Stimulated activated CD4-positive, alpha-beta T cell treated with anti-CD3 and anti-CD28 coated beads, Interleukin-4, amount 100 ng/mL, for 48 hours (primary cell): ENCODE measurements around the gene MSI2.
"Not testable (repeated sequence)": the region's sequence is repeated elsewhere in the genome, so short reads cannot be mapped to it uniquely, and the experiment has no call there.

Experiments used
- DNase-seq, 2 donors: peaks; one replicate each; pipeline ENCODE4 v3.0.0-alpha.2; 2020; ENCODE audit warnings: low read depth in 2 of 2

MSI2 gene

DNA sequence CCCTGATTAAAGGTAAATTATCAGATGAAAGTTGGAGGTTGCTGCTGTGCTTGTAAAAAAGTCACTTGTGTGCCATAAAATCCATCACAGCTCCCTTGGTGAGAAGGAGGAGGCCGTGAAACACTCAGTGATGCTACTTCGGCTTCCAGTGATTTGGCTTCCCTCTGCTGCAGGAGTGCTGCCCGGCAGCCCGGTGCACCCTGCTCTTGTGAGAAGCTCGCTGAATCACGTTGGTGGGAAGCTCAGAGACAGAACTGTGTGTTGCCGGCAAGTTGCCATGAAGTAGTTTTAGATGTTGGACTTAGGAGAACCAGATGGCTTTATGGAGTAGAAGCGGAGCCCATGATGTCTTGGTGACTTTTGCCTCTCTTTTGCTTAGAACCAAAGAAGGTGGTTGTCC is 33.3 kb downstream of the MSI2 start:
- no peak for DNase-seq

DNA sequence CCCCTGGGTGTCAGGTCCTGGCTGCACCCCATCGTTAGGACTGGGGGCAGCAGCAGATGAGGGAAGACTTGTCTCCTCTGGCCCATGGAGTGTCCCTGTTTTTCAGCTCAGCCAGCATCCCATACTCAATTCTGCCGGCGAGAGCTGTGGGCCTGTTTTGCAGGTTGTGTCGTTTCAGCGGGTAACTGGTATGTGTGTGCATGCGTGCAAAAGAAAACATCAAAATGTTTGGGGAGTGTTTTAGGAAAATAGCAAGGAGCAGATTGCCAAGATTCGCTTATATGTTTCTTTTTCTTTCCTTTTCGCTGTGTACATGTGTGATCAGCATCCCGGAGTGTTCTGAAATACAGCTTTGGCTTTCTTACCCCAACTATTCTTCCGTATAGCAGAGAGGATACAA is 34.7 kb downstream of the MSI2 start:
- no peak for DNase-seq

GRCh38 chr17:57292091-57292490 is 35.8 kb downstream of the MSI2 start:
- DNase-seq: no peak

GRCh38 chr17:57293077-57293476 is 36.8 kb downstream of the MSI2 start:
- DNase-seq: no peak

GRCh38 chr17:57294101-57294500 is 37.8 kb downstream of the MSI2 start:
- DNase-seq: no peak

GRCh38 chr17:57294629-57295501 is 38.5 kb downstream of the MSI2 start:
- DNase-seq: no peak

- DNase-seq: no peak
Measured at GRCh38 chr17:57295526-57296023, 39.3 kb downstream of the MSI2 start.

DNA sequence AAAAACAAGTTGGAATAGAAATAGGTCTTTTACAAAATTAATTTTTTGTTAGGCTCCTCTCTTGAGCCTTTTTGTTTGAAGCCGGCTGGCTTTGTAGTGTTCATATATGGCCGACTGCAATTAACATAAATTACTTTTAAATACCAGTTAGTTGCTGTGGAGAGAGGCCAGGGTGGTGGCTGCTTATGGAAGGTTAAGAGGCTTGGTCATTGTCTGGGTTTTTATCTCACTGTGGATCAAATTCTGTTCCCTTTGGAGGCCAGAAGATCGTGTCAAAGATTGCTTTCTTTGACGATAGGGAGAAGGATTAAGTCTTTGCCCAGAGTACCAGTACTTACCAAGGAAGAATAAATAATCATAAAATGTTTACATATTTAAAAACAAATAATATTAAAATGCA is 39.9 kb downstream of the MSI2 start:
- DNase-seq: no peak

DNA sequence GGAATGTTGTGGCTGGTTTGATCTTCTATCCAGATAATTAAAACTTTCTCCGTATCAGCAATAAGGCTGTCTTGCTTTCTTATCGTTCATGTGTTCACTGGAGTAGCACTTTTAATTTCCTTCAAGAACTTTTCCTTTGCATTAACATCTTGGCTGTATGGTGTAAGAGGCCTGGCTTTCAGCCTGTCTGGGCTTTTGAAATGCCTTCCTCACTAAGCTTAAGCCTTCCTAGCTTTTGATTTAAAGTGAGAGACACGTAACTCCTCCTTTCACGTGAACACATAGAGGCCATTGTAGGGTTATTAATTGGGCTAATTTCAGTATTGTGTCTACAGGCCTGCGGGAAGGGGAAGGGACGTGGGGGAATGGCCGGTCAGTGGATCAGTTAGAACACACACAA is 42.9 kb downstream of the MSI2 start:
- no peak for DNase-seq

DNA sequence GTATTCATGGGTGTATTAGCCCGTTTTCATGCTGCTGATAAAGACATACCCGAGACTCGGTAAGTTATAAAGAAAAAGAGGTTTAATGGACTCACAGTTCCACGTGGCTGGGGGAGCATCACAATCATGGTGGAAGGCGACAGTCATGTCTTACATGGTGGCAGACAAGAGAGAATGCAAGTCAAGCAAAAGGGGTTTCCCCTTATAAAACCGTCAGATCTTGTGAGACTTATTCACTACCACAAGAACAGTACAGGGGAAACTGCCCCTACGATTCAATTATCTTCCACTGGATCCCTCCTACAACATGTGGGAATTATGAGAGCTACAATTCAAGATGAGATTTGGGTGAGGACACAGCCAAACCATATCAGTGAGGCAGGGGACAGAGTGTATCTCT is 44.3 kb downstream of the MSI2 start:
- DNase-seq: not testable (repeated sequence)

- DNase-seq: no peak
Measured at GRCh38 chr17:57302690-57303465, 46.6 kb downstream of the MSI2 start.

GRCh38 chr17:57305144-57305728 is 48.9 kb downstream of the MSI2 start:
- no peak for DNase-seq

DNA sequence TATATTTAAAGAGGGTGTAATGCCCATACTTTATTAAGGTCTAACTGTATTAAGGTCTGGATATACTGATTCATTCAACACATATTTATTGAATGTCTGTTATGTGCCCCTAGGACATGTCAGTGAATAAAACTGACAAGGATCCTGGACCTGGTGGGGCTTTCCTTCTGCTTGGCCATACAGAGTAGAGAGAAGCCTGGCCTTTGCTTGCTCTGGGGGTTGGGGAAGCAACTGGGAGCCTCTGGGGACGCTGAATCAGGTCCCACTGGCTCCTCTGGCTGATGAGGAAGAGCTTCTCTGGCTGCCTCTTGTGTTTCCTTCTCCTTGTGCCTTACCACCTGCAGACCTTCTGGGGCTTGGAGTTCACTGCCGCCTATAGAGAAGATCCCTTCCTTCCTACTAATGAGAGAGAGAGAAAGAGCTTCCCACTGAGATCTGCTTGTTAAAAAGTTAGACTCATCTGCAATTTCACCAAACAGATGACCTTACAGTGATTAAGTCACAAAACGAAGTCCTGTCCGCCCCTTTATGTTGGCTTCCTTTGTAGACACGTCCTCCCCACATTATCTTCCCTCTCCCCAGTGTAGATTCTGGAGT is 49.7 kb downstream of the MSI2 start:
- DNase-seq: no peak

- DNase-seq: no peak
Measured at GRCh38 chr17:57308543-57309186, 52.3 kb downstream of the MSI2 start.

- DNase-seq: no peak
Measured at GRCh38 chr17:57309479-57309878, 53.2 kb downstream of the MSI2 start.

GRCh38 chr17:57311281-57312216 is 55.2 kb downstream of the MSI2 start:
- no peak for DNase-seq

DNA sequence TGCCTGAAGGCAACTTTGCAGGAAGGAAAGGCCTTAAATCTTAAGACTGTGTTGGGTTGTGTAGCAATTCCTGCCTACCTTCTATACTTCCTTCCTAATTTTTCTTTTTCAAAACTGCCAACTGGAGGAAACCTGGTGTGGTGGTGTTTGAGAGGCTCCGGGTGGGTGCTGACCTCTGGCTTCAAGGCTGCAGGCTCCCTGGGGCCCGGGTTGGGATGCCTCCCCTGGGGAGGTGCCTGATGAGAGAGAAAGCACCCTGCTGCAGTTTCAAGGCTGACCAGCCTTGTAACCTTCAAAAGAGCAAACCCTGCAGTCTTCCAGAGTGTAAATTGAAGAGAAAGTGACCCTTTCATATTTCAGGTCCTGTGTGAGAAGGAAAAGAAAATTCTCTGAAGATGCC is 55.9 kb downstream of the MSI2 start:
- no peak for DNase-seq

DNA sequence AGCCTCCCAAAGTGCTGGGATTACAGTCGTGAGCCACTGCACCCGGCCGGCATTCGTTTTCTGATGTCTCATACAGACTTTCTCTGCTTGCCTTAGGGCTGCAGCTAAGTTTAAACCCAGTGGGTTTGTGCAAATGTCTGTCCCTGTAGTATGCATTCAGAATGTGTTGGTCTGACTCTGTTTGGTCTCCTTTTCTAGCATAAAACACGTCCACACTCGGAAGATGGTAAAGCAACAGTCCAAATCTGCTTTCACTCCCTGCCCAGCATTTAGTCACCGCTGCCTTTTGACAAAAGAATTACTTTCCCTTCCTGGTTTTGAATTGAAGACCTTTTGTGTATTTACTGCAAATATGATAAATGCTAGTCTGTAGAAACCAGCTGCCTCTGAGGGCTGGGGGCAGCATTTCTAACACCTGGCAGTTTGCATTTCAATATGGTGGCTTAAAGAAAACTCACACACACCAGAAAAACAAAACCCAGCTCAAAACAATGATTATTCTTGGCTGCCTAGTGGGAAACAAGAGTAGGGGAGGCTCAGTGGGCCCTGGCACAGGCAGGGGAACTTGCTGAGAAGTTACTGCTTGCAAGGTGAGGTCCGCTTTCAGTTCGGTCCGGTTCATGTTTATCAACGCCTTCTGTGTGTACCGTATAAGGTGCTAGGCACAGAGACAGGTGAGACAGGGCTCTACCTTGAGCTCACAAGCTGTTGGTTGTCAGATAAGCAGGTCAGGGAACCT is 56.9 kb downstream of the MSI2 start:
- no peak for DNase-seq

DNA sequence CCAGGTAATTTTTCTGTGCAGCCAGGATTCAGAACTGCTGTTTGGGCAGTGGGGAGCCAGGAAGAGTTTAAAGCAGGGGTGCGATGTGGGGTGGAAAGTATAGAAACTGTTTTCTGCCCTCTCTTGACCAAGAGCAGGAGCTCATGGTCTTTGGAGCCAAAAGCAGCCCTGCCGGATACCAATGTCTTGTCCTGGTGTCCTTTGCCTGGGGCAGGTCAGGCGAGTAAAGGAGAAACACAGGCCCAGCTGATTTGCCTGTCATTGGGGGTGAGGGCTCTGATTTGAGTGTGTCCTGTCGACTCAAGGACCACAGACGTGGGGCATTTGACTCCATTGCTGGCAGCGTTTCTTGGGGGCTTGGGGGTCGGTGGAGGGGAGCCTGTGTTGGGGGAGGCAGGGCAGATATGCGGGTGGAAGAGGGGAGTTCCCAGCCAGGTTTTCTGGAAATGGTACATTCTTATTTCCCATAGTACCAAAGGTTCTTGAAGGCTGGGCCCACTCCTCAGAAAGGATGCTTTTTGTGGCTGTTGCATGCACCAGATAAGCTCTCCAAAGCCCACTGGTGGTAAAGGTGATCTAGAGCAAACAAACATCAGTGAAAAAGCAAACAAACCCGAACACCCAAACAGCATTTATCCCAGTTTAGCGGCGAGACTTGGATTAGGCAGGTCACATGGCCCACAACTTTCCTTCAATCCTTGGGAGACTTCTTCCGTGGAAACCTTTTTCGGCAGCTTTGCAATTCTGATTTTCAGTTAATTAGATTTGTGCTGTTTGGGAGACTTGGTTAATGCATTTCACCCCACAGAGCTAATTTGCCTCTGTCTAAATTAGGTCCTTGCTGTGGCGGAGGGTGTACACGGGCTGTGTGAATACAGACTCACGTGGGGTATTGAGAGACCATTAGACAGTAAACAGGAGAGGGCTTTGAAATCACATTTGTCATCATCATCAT is 59.0 kb downstream of the MSI2 start:
- no peak for DNase-seq
